ENCODE data around the gene HELT.
"Not testable (repeated sequence)": the region's sequence is repeated elsewhere in the genome, so short reads cannot be mapped to it uniquely, and the experiment has no call there.

HELT gene, protein sequence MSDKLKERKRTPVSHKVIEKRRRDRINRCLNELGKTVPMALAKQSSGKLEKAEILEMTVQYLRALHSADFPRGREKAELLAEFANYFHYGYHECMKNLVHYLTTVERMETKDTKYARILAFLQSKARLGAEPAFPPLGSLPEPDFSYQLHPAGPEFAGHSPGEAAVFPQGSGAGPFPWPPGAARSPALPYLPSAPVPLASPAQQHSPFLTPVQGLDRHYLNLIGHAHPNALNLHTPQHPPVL

DNA sequence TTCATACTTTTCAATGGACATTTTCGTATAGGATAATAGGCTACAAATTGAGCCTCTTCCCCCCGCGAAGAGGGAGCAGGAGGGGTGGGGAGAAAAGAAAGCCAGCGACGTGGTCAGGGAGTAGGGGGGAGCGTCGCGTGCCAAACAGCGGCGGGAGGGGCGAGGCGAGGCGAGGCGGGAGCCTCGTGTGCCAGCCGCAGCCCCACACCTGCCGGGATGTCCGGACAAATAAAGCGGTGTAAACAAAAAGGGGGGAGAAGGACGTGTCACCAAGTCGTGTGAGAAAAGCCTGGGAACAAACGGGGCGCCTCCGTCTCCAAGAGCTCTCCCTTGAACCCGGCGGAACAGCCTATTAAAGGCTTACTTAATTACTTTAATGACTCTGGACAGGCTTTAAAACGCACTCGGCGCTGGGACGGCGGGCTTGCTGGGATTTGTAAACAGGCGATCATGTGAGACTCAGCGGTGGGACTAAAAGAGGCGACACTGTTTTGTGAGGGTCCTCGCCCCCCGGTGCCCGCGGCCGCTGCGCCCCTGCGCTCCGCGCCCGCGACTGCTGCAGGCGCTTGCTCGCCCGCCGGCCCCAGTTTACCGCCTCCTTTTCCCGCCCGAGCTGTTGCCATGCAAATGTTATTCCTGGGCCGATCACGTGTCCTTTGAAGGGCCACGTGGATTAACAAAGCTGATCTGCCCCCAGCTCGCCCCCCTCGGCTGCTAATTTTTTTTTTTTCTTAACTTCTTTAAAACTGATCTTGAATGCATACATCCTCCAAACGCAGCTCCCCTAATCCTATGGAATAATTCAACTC, at the start of gene HELT:
Gene HELT (plus strand): TSS at position 527 of the 809 bp plus-strand sequence. CDS start 439 bp downstream, outside the sequence.
- DNase-seq (ENCODE audit: low read depth): no peak

DNA sequence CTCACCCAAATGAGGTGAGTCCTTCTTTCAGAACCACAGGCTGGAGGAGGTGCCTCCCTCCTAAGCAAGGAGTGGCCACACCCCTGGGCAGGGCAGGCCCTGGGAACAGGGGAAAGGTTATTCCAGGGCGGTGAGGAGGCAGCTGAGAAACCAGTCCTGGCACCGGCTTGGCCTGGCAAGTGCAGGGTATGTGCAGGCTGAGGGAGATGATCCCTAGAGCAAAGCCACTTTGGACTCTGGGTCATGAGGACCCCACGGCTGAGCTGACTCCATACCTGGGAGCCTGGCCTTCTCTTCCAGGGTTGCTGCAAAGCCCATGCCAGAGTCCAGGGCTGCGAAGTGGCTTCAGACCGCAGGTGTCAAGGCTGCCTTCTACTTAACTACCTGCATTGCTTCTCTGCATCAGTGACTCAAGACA, 49.5 kb upstream of the HELT start:
- DNase-seq (ENCODE audit: low read depth): no peak

DNA sequence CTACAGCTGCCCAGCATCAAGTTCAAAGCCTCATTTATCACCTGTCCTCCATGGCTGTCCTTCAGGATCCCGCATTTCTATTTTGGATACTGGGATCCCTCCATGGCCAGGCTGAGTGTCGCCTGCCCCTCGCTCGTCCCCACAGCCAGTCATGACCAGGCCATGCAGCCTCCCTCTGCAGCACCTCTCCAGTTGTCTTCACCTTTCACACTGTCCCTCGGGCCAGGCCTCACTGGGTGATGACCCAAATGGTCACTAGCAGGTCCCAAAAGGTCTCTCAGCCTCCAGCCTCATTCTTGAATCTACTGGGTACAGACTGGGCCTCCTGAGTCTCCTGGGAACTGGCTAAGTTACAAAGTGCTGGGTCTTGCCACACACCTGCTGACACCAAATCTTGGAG, 48.7 kb upstream of the HELT start:
- no peak for DNase-seq (ENCODE audit: low read depth)

DNA sequence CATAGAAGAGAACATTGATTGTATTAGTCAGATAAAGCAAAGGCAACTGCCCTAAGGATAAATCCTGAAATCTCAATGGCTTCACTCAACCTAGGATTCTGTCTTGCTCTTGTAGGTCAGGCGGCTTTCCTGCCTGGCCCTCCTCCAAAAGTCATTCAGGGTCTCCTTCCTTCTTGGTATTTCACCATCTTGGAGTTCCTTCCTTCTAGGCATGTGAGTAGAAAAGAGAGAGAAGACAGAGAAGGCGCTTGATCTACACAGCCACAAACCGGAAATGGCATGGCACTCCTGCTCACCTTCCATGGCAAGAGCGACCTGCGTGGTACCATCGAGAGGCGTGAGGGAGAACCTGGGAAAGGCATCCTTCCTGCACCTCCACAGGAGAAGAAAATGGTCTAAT, 45.3 kb upstream of the HELT start:
- no peak for DNase-seq (ENCODE audit: low read depth)

DNA sequence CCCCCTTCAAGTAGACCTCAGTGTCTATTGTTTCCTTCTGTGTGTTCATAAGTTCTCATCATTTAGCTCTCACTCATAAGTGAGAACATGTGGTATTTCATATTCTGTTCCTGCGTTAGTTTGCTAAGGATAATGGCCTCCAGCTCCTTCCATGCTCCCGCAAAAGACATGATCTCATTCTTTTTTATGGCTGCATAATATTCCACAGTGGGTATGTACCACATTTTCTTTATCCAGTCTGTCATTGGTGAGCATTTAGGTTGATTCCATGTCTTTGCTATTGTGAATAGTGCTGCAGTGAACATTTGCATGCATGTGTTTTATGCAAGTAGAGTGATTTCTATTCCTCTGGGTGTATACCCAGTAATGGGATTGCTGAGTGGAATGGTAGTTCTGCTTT, 41.9 kb upstream of the HELT start:
- DNase-seq (ENCODE audit: low read depth): not testable (repeated sequence)

DNA sequence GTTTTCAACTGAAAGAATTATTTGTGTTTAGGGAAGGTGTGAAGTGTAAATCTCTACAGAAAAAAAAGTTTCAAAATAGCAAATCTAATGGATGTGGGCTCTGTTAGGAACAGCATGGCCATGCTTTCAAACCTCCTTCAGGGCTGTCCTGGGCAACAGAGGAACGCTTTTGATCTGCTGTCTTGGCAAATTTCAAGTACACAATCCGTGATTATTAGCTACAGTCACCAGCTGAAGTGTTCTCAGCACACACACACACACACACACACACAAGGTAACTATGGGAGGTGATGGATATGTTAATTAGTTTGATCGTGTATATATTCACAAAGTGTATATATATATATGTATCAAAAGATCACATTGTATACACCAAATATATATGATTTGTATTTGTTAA, 40.5 kb upstream of the HELT start:
- DNase-seq (ENCODE audit: low read depth): no peak

DNA sequence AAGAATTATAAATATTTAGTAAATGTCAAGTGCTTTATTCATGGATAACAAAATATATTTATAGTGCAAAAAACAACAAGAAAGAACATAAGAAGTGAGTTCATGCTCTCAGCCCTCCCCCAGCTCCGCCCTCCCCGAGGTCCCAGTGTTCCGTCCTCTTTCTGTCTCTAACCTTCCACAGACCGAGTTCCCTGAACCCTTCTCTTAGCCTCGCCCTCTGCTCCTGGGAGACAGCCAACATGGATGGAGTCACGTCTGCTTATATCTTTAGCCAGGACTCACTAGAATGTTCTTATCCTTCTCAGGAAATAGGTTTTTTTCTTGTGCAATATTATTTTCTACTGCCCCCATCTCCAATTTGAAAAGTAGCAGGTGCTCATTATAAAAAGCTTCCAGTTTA, 40.1 kb upstream of the HELT start:
- no peak for DNase-seq (ENCODE audit: low read depth)

DNA sequence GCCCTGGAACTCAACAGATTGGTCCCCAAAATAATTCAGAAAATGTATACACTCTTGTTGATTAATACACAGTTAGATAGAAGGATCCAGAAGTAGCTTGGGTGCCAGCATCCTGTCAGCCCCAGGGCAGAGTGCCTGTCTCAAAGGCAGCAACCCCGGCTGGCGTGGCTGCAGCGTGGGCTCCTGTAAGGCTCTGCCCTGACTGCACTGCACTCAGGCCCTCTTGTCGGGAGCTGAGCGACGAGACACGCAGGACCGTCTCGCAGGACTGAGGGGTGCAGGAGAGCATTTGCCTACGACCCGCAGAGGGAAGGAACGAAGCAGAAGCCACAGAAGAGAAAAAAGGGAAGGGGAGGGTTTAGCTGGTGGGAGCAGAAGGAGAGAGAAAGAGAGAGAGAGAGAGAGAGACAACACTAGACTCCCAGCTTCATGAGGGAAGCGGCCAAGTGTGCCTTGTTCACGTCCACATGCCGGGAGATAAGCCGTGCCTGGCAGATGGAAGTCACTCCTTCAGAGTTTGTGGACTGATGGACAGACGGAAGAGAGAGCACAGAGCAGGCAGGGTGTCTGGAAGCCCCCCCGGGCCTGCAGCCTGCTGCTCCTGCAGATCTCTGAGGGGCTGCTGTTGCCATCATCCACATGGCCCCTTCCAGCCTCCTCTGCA, 38.7 kb upstream of the HELT start:
- DNase-seq (ENCODE audit: low read depth): no peak

DNA sequence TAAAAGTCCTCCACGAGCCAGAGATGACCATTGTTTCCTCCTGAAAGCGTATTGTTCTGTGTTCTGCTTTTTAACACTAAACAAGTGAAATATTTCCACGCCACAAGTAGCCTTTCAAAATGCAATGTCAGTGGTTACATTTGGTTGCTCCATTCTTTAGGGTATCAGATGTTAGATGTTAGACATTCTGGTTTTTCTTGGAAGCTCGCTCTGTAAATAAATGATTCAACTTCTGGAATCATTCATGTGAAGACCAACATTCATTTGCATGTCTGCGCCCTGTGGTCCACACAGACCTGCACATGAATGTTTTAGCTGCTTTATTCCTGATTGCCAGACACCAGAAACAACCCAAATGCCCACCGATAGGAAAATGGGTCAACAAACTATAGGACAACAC, 38.0 kb upstream of the HELT start:
- DNase-seq (ENCODE audit: low read depth): no peak

DNA sequence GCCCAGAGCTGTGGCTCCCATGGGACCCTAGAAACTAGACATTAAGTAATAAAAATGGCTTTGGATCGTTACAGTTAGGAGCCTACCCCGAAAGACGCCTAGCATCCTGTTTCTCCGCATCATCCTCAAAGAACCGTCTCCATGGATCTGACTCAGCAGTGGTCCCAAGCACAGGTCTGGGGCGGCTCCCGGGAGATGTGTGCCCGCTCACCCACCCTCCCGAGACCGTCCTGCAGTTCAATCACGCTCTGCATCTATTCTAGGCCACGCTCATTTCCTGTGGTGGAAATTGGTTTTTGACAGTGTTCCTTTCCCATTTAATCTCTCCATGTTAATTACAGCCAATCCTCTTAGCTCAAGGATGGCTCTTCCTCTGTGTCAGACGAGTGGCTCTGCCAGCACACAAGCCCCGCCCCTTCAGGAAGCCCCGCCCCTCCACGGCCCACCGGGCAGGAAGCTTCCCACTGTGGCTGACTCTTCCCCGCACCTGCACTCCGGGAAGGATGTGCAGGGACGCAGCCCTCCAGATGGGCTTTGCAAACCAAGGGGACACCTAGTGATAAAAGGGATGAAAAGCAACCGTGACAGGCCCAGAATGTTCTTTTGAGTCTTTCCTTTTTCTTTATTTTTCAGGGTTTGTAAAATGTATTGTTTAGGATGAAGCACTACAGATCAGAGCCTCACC, 34.5 kb upstream of the HELT start:
- peak; percentile 61 for DNase-seq (ENCODE audit: low read depth)

DNA sequence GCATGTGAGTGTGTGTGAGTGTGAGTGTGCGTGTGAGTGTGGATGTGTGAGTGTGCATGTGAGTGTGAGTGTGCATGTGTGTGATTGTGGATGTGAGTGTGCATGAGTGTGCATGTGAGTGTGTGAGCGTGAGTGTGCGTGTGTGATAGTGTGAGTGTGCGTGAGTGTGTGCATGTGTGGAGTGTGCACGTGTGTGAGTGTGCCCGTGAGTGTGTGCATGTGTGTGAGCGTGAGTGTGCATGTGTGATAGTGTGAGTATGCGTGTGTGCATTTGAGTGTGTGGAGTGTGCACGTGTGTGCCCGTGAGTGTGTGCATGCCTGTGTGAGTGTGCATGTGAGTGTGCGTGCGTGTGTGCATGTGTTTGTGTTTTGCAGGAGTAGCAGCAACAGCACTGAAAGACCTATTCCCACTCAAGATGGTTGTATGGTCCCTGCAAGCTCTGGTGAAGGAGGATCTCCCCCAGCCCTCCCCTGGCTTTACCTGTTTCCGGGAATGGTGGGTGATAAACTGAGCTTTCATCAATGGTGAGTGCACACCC, 30.7 kb upstream of the HELT start:
- no peak for DNase-seq (ENCODE audit: low read depth)

DNA sequence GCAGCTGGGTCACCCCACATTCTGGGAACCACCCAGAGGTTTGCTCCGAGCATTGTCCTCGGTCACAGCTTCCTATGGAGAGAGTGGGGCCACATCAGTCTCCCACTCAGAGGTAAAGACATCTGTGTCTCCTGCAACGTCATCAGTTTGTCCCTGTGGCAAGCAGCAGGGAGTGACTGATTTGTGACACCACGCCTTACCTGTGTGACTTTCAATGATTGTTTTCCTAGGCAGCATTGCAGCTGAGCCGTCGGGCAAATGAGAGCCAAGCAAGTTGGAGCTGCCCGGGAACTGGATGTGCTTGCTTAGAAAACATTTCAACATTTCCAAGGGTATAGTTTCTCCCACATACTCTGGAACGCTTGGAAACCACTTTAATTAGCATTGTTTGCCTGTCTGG, 29.7 kb upstream of the HELT start:
- DNase-seq (ENCODE audit: low read depth): no peak

DNA sequence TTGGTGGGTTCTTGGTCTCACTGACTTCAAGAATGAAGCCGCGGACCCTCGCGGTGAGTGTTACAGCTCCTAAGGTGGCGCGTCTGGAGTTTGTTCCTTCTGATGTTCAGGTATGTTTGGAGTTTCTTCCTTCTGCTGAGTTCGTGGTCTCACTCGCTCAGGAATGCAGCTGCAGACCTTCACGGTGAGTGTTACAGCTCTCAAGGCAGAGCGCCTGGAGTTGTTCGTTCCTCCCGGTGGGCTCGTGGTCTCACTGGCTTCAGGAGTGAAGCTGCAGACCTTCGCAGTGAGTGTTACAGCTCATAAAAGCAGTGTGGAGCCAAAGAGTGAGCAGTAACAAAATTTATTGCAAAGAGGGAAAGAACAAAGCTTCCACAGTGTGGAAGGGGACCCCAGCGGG, 29.0 kb upstream of the HELT start:
- DNase-seq (ENCODE audit: low read depth): not testable (repeated sequence)

DNA sequence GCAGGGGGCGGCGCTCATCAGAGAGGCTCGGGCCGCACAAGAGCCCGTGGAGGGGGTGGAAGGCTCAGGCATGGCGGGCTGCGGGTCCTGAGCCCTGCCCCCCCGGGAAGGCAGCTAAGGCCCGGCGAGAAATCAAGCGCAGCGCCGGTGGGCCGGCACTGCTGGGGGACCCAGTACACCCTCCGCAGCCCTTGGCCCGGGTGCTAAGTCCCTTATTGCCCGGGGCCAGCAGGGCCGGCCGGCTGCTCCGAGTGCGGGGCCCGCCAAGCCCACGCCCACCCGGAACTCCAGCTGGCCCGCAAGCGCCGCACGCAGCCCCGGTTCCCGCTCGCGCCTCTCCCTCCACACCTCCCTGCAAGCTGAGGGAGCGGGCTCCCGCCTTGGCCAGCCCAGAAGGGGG, 28.2 kb upstream of the HELT start:
- DNase-seq (ENCODE audit: low read depth): not testable (repeated sequence)

DNA sequence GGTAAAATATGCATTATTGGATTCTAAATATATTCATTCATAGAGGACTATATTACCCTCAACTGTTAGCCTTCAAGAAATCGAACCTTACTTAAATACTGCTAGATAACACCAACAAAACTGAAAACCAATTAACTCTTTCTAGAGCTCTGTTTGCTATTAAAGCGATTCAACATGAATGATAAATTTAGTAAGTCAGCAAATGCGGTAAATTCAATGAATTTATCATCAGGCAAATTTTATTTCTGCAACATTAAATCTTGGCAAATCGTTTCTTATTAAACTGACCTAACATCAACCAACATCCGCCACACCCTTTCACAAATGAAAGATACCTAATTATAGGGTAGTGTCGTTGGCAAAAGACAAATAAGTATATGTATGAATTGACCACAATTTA, 26.4 kb upstream of the HELT start:
- no peak for DNase-seq (ENCODE audit: low read depth)

DNA sequence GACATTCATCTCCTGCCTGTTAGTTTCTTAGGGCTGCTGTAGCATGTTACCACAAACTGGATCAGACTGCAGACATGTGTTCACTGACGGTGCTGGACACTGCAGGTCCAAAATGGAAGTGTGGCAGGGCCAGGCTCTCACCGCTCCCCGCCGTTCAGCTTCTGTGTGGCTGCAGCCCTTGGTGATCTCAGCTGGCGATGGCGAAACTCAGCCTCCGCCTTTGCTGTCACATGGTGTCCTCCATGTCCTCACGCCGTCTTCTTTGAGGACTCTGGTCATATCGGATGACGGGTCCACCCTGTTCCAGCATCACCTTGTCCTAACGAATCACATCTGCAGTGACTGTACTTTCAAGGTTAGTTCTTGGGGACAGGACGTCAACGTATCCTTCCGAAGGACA, 25.9 kb upstream of the HELT start:
- no peak for DNase-seq (ENCODE audit: low read depth)

DNA sequence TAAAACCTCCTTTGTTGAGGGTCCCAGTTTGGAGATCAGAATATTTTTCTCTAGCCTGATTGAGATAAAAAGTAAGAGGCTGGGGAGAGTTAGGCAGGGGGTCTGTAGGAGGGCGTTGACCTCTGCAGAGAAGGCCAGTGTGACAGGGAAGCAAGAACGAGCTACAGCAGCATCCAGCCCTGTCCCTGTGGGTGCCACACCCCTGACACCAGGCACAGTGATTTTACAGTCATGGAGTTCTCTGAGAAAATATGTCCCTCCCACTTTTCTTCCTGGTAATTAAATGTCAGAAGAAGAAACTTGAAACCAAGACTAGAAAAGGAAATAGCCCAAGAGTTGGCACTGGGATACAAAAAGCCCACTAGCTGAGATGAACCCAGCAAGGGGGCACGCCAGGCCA, 25.0 kb upstream of the HELT start:
- no peak for DNase-seq (ENCODE audit: low read depth)

DNA sequence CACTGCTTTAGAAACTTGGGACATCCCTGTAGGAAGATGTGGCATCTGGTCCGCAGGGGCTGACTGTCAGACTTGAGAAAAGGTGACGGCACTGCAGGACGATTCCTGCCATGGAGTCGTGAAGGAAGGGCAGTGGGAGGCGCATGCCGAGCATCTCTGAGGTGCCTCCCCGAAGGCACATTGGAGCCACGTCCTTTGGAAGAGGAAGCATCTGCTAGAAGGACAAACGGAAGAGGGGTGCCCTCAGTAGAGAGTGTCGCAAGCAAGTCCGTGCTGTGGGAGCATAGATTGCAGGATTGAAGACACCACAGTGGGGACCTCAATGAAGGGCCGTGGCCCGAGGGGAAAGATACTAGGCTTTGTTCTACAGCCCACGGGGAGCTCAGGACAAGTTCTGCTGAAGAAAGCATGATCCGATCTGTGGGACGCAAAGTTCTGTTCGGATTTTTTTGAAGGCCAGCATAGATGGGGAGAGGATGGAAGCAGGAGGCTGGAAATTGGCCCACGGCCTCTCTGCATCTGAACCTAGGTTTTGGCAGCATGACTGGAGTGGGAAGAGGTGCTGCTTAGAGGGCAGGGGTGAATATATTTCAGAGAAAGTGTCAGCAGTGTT, 24.2 kb upstream of the HELT start:
- no peak for DNase-seq (ENCODE audit: low read depth)

DNA sequence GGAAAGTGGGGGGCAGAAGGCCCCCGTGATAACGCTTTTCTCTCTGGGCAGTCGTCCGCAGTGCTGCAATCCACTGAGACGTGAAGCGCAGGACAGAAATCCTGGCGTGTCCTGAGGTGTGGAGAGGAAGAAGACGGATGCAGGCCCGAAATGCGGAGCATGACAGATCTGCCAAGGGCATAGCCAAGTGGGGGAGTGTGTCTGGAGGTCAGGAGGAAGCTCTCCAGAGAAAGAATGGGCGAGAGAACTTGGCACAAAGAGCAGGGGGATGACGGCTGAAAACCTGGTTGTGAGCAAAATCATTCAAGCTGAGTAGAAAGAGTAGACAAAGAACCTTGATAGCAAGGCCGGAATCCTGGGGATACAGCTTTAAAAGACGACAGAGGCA, 23.7 kb upstream of the HELT start:
- DNase-seq (ENCODE audit: low read depth): no peak

DNA sequence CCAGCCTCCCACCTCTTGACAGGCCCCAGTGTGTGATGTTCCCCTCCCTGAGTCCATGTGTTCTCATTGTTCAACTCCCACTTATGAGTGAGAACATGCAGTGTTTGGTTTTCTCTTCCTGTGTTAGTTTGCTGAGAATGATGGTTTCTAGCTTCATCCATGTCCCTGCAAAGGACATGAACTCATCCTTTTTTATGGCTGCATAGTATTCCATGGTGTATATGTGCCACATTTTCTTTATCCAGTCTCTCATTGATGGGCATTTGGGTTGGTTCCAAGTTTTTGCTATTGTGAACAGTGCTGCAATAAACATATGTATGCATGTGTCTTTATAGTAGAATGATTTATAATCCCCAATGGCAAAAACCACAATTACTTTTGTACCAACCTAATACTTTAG, 20.6 kb upstream of the HELT start:
- DNase-seq (ENCODE audit: low read depth): not testable (repeated sequence)

DNA sequence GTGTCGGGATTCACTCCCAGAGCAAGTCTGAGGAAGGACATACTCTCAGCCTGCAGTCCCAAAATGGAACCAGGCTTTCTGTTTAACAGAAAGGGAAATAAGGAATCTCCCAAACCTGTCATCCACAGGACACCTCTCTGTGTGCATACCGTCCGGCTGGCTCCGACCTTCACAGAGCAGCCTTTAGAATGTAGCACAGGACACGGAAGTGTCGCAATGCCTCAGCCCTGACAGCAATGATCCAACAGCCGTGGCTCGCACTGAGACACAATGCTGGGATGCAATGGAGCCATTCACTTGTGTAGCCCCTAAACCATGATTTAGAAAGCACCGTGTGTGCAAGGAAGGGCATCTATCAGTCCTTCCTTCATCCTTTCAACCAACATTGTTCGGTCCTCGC, 15.5 kb upstream of the HELT start:
- DNase-seq (ENCODE audit: low read depth): no peak

All from stimulated activated CD4-positive, alpha-beta T cell treated with anti-CD3 and anti-CD28 coated beads, Interleukin-2, amount 100 ng/mL, for 4 hours (primary cell).